SJCRH30 (cell line): ENCODE measurements around the gene MIA3. TPM values are rescaled to one million over a fixed set of nuclear protein-coding genes. Genes with fewer than 3 reads are reported as not detected.

Experiments
- DNase-seq, 2 experiments: peaks; one replicate each; pipeline ENCODE4 v3.0.0-alpha.2; 2015 to 2020
- H3K27ac ChIP-seq: fragments of 250-450 bp; sonication (Bioruptor Pico); 2 replicates; pipeline ENCODE4 v1.5.1; 2020; ENCODE audit warnings: mild to moderate bottlenecking, moderate library complexity
- H3K27me3 ChIP-seq: fragments of 250-450 bp; sonication (Bioruptor Pico); 2 replicates; pipeline ENCODE4 v1.5.1; 2020; ENCODE audit warnings: mild to moderate bottlenecking, moderate library complexity
- H3K36me3 ChIP-seq: fragments of 250-450 bp; sonication (Bioruptor Pico); 2 replicates; pipeline ENCODE4 v1.5.1; 2020; ENCODE audit warnings: mild to moderate bottlenecking, moderate library complexity
- H3K4me1 ChIP-seq: fragments of 250-450 bp; sonication (Bioruptor Pico); 2 replicates; pipeline ENCODE4 v1.5.1; 2020; ENCODE audit warnings: mild to moderate bottlenecking, moderate library complexity
- H3K4me3 ChIP-seq: fragments of 250-450 bp; sonication (Bioruptor Pico); 2 replicates; pipeline ENCODE4 v1.5.1; 2020; ENCODE audit warnings: mild to moderate bottlenecking, moderate library complexity
- H3K9me3 ChIP-seq: fragments of 250-450 bp; sonication (Bioruptor Pico); replicated peaks from 2 replicates; pipeline ENCODE4 v1.5.1; 2020; ENCODE audit warnings: mild to moderate bottlenecking, moderate library complexity
- total RNA-seq: library from RNA; depleted of rRNA; stranded (reverse); fragments of >200 nt; shearing (Covaris generic); gene quantifications from 2 replicates; pipeline ENCODE4 v1.2.3, GENCODE V29; 2014

MIA3 gene
- total RNA-seq, 1 experiment from 2014 or later = 70.9 TPM

DNA sequence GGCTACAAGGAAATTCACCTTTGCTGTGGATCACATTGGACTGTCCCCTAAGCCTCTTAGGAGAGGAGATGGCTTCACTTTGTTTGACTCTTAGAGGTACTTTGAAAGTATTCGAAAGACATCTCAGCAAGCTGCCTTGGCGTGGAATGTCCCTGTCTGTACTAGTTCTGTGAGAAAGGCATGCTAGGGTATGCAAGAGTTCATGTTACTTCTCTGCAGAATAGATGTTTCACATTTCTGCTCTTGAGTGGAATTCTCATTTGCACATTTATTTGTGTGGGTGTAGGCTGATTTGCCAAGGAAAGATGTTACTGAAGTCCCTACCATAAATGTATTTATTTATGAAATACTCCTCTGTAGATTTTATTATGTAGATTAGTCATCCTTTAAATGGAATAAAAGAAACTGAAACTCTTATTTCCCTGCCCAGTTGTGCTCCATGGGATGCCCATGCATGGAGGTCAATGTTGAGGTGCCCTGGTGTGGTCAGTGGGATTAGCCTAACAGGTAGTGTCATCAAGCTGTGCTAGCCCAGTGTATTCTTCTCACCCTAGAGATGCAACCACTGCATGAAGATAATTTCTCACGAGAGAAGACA lies 13.8 kb downstream of the MIA3 start:
- H3K36me3 ChIP-seq = peaks cover 50% of the 10 kb centered on the region
- H3K27ac ChIP-seq = no peak overlapping the region
- DNase-seq = no peak
- no peaks in the 10 kb centered on the region for H3K9me3 ChIP-seq
- no peak overlapping the region for H3K4me3 ChIP-seq
- H3K4me1 ChIP-seq = no peaks in the 10 kb centered on the region
- no peaks in the 10 kb centered on the region for H3K27me3 ChIP-seq

DNA sequence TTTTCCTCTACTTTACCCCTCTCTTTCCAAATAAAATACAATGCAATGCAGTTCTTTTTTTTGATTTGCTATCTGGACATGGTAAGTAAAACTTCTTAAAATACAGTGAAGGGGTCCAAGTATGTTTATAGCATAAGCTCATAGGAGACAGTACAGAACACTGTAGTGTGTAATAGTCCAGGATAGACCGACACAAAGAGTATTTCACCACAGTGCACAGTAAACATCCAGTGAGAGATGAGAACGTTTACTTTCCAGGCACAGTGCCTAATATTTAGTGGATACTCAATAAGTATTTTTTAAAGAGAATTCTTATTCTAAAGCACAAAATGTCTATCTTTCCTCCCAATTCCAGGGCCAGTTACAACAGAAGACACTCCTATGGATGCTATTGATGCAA lies 14.9 kb downstream of the MIA3 start:
- DNase-seq = no peak
- no peak overlapping the region for H3K4me3 ChIP-seq
- no peaks in the 10 kb centered on the region for H3K27me3 ChIP-seq
- no peaks in the 10 kb centered on the region for H3K9me3 ChIP-seq
- no peak overlapping the region for H3K27ac ChIP-seq
- H3K4me1 ChIP-seq = no peaks in the 10 kb centered on the region
- peaks cover 43% of the 10 kb centered on the region for H3K36me3 ChIP-seq

DNA sequence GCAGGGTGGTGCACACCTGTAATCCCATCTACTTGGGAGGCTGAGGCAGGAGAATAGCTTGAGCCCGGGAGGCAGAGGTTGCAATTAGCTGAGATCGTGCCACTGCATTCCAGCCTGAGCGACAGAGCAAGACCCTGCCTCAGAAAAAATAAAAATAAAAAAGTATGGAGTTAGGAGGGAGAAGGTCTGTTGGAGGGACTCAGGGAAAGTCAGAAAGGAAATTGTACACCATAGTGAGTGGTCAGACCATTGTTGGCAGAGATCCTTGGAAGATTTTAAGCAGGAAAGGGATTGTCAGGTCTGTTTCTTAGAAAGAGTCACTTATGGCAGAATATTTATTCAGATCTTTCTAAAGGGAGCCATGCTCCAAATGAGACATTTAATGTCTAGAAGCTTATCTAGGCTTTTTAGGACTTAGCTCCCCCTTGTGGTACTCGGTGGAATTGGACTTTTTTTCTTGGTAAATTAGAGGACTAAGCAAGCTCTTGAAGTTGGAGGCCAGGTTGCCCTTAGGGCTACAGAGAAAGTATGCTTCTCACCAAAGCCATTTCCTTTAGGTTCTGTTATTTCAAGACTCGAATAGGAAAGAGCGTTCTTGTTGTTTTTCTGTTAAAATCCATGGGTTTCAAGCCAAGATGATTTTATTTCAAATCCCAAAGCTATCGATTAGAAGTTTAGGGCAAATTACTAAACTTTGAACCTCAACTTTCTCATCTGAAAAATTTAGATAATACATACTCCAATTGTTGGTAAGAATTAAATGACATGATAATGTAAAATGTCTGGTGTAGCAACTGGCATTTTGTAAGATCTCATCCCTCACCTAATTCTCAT lies 16.5 kb downstream of the MIA3 start:
- Histone ChIP-seq H3K27me3 (no peaks in the 10 kb centered on the region), H3K9me3 (no peaks in the 10 kb centered on the region), H3K36me3 (peaks cover 45% of the 10 kb centered on the region), H3K4me3 (no peak overlapping the region), H3K27ac (no peak overlapping the region), H3K4me1 (no peaks in the 10 kb centered on the region)
- peak; percentile 74 to 97 for DNase-seq

DNA sequence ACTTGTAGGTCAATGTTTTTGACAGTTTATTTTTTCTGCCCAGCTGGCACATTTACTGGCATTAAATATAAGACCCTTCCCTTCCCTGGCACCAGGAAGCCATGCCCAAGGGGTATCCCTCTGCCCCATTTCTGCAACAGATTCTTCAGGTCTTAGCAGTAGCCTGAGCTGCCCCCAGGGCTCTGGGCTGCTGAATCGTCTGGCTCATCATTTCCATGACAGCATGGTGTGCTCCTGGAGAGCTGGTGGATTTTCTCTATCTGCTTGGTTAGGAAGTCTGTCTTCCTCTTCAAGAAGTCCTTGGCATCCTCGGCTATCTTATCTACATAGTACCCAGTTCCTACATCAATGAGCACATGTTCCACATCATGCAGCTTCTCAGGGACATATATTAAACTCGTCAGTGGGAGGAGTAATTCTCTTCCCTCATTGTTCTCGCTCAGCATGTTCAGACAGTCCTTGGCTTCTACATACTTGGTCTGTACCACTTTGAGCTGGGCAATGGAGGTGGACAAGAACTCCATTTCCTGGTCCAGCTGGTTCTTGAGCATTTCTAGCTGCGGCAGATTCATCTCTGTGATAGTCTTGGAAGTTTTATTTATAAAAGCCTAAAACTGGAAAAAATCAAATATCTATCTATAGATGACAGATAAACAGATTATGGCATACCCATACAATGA lies 23.5 kb downstream of the MIA3 start:
- Histone ChIP-seq H3K4me1 (no peaks in the 10 kb centered on the region; the same call in 1 of the 2 replicates), H3K27ac (no peak overlapping the region), H3K4me3 (no peak overlapping the region), H3K36me3 (peaks cover 26% of the 10 kb centered on the region), H3K27me3 (no peaks in the 10 kb centered on the region), H3K9me3 (no peaks in the 10 kb centered on the region)
- DNase-seq = no peak

DNA sequence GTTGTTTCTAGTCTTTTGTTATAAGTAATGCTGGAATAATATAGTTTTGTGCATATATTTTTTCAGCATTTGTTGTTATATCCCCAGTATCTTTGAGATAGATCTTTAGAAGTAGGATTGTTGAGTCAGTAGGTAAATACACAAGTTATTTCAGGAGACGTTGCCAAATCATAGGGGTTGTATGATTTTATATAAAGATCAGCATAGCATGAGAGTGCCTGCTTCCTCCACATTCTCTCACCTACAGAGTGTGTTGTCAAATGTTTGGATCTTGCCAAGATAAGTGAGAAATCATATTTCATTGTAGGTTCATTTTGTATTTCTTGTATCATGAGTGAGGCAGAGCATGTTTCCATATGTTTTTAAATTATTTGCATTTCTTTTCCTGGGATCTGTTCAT lies 24.6 kb downstream of the MIA3 start:
- DNase-seq = no peak
- no peak overlapping the region for H3K27ac ChIP-seq

DNA sequence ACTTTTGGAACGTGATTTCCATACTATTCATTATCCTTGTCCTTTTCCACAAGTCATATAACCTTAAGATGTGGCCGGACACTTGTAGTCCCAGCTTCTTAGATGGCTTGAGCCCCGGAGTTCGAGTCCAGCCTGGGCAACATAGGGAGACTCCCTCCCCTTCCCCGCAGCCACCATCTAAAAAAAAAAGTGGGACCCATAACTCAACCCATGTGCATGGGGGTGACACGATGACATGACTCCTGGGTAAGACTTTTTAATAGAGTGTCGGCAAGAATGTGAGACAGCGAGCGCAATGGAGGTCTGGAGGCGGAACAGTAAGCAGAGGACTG lies 25.7 kb downstream of the MIA3 start:
- no peak for DNase-seq
- no peaks in the 10 kb centered on the region; the same call in 1 of the 2 replicates for H3K4me1 ChIP-seq
- peak overlapping the region; percentile 79 for H3K27ac ChIP-seq
- H3K9me3 ChIP-seq = no peaks in the 10 kb centered on the region
- H3K36me3 ChIP-seq = peaks cover 31% of the 10 kb centered on the region
- no peaks in the 10 kb centered on the region for H3K27me3 ChIP-seq
- H3K4me3 ChIP-seq = peak overlapping the region; percentile 79

More for the DNA sequence above, 24.6 kb downstream of the MIA3 start:
- no peaks in the 10 kb centered on the region for H3K27me3 ChIP-seq
- no peaks in the 10 kb centered on the region; the same call in 1 of the 2 replicates for H3K4me1 ChIP-seq
- H3K36me3 ChIP-seq = peaks cover 30% of the 10 kb centered on the region
- H3K4me3 ChIP-seq = no peak overlapping the region
- H3K9me3 ChIP-seq = no peaks in the 10 kb centered on the region

DNA sequence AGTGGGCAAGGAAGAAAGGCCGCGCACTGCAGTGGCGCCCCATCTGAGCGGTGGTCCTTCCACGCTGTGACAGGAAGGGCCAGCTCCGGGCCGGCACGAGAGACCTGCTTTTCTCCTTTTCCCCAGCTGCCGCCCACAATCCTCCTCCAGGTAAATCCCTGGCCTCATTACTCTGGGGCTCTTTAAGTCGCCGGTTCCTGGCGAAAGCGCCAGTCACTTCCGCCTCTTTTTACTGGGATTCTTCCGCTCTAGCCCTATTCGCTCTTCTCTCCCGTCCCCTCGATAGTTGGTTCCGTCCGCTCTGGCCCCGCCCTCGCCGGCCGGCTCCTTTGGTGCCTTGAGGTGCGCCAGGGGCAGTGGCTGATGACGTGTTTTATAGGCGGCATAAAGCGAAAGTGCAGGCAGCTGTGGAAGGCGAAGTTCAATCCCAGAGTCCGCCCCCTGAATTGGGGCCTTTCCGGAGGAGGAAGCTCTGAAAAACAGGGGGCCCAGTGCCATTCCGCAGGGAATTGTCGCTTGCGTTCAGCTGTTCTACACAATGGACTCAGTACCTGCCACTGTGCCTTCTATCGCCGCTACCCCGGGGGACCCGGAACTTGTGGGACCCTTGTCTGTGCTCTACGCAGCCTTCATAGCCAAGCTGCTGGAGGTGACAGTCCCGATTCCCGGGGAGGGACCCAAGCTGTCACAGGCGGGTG lies 26.2 kb downstream of the MIA3 start:
- Histone ChIP-seq H3K9me3 (no peaks in the 10 kb centered on the region), H3K27me3 (no peaks in the 10 kb centered on the region), H3K4me1 (no peaks in the 10 kb centered on the region; the same call in 1 of the 2 replicates), H3K36me3 (peaks cover 30% of the 10 kb centered on the region), H3K27ac (peak overlapping the region; percentile 79), H3K4me3 (peak overlapping the region; percentile 79)
- peak; percentile 98 to 99 for DNase-seq

DNA sequence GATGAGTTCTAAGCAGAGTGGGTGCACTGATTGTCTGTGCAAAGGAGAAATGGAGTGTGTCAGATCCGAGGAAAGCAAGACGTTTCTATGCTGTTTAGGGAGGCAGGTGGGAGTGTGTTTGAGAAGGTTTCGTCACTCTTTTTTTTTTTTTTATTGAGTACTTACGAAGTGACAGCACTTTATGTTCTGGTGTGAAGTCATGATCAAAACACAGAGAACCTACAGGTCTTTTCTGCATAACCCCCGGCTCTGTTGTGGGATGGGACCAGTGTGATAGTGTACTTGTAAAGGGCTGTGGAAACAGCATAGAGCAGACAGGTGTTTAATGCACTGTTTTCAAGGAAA lies 26.7 kb downstream of the MIA3 start:
- peaks cover 26% of the 10 kb centered on the region for H3K36me3 ChIP-seq

DNA sequence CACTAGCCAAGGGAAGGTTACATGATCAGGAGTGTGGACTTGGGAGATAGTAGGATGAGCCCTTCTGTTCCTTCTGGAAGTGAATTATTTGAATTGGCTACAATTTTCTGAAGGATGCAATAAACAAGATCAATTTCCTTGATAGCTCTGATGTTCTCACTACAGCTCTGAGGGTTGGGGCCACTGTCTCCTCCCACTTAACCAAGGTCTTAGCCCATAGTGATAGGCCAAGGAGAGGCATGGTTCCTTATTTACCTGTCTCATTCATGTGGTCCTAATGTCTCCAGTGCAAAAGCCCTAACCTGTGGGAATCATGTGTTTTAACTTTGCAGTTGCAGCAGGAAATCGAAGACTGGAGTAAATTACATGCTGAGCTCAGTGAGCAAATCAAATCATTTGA lies 34.8 kb downstream of the MIA3 start:
- Histone ChIP-seq H3K9me3 (no peaks in the 10 kb centered on the region), H3K27ac (no peak overlapping the region), H3K36me3 (peaks cover 80% of the 10 kb centered on the region), H3K4me3 (no peak overlapping the region), H3K27me3 (no peaks in the 10 kb centered on the region), H3K4me1 (no peaks in the 10 kb centered on the region)
- no peak for DNase-seq

More for the DNA sequence above, 26.7 kb downstream of the MIA3 start:
- no peaks in the 10 kb centered on the region for H3K27me3 ChIP-seq
- no peak for DNase-seq
- no peaks in the 10 kb centered on the region; the same call in 1 of the 2 replicates for H3K4me1 ChIP-seq
- H3K9me3 ChIP-seq = no peaks in the 10 kb centered on the region
- peak overlapping the region; percentile 79 for H3K4me3 ChIP-seq
- H3K27ac ChIP-seq = peak overlapping the region; percentile 79

DNA sequence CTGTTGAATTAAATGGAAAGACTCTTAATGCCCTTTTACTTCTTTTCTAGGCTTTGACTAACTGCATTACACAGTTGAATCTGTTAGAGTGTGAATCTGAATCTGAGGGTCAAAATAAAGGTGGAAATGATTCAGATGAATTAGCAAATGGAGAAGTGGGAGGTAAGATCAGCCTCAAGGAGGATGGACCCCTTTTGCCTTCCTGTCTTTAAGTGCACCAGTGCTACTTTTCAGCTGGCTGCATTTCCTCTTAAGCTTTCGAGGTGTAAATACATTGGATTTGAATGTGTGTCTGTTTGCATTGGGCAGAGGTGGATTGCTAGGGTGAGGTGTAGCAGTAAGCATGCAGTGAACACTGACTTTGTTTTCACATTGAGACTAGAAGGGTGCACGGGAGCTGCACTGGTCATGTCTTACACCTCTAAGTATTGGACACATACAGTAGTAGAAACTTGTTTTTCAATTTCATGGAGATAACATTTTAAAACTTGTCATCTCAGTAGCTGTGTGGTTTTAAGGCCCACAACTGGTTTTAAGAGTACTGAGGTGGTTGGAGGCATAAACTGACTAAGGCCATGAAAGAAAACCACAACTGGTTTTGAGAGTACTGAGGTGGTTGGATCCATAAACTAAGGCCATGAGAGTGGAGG lies 35.4 kb downstream of the MIA3 start:
- peaks cover 83% of the 10 kb centered on the region for H3K36me3 ChIP-seq
- H3K27ac ChIP-seq = no peak overlapping the region
- H3K9me3 ChIP-seq = no peaks in the 10 kb centered on the region
- DNase-seq = no peak
- H3K27me3 ChIP-seq = no peaks in the 10 kb centered on the region
- H3K4me3 ChIP-seq = no peak overlapping the region
- no peaks in the 10 kb centered on the region for H3K4me1 ChIP-seq

DNA sequence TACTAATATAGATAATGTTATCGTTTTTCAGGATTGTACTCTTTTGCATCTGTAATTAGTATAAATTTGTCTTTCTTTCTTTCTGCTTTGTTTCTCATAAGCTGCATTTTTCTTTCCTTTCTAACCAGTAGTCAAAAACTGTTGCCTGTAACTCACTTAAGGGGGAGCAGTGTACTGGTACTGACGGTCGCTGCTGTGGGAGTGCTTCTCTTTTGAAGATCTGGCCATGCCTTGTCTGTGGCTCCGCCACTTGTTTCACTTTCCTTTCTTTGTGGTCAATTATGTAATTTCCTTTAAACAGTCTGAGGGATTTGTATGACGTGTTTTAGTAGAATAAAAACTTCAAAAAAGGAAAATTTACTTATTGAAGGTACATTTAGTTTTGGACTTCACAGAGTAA lies 37.0 kb downstream of the MIA3 start:
- H3K4me1 ChIP-seq = no peaks in the 10 kb centered on the region
- no peak for DNase-seq
- peaks cover 91% of the 10 kb centered on the region for H3K36me3 ChIP-seq
- no peak overlapping the region for H3K27ac ChIP-seq
- H3K4me3 ChIP-seq = no peak overlapping the region
- H3K9me3 ChIP-seq = no peaks in the 10 kb centered on the region
- no peaks in the 10 kb centered on the region for H3K27me3 ChIP-seq

DNA sequence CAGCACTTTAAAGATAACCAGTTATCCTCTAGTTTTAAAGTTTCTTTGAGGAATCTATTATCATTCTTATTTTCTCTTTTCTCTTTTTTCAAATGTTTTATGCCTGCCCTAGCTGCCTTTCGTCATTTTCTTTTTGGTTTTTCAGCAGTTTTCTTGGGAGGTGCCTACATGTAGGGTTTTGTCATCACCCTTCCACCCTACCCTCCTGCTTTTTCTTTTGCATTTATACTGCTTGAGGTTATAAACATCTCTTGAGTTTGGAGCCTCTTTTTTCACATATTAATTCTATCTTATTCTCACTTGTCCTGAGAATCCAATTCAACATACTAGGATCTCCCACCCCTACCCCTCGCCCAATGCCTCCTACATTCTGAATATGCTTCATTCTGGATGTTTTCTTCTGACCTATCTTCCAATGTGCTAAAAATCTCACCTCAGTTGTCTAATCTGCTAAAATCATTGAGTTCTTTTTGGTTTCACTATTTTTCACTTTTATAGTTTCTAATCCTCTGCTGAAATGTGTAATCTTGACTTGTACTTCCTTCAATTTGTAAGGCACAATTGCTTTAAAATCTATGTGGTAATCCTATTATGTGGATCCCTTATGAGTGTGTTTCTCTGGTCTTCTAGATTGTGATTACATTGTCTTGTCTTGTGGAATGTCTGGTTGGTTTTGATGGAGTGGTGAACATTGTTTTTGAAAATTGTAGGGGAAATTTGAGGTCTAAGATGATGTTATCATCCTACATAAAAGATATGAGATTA lies 38.7 kb downstream of the MIA3 start:
- Histone ChIP-seq H3K4me3 (no peak overlapping the region), H3K9me3 (no peaks in the 10 kb centered on the region), H3K4me1 (no peaks in the 10 kb centered on the region), H3K27ac (no peak overlapping the region), H3K27me3 (no peaks in the 10 kb centered on the region), H3K36me3 (peaks cover 94% of the 10 kb centered on the region)
- DNase-seq = no peak

DNA sequence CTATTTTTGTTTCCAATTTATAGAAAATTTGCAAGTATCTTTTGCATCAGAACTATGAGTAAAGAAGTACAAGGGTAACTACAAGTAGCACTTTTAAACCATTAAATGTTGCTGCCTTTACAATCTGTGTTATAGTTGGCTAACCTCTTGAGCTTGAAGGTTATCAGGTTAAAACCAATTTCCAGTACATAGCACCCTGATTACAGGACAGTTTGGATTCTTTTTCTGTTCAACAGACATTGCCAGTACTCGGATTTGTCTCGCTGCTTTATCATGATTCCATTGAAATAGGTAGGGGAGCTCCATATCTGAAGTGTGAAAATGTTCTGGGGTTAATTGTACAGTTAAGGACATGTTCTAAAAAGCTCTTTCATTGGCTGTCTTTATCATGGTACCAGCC lies 40.0 kb downstream of the MIA3 start:
- no peak for DNase-seq
- H3K4me1 ChIP-seq = no peaks in the 10 kb centered on the region
- no peaks in the 10 kb centered on the region for H3K27me3 ChIP-seq
- no peak overlapping the region for H3K4me3 ChIP-seq
- H3K36me3 ChIP-seq = peaks cover 95% of the 10 kb centered on the region
- no peak overlapping the region for H3K27ac ChIP-seq
- H3K9me3 ChIP-seq = no peaks in the 10 kb centered on the region

DNA sequence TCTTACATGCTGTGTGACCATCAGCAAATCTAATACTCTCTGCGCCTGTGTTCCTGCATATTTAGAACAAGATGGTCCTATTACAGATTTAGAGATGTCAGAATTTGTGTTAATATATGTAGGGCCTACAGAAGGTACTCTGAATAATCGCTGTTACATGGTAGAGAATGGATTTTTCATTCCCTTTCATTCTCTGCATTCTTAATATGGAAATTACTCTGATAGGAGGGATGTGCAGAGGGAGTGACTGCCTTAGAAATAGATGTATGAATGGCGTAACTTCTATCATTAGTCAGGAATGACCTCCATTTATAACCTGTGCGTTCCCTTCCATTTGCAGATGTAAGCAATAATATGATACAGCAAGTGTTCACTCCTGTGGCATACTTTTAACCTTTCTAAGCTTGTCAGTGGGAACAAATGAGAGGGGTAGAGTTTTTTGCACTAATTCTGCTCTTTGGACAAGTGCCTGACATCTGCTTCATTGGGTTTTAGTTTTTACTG lies 45.6 kb downstream of the MIA3 start:
- H3K36me3 ChIP-seq = peaks cover 89% of the 10 kb centered on the region

More for the DNA sequence above, 45.6 kb downstream of the MIA3 start:
- Histone ChIP-seq H3K27me3 (no peaks in the 10 kb centered on the region), H3K27ac (no peak overlapping the region), H3K4me3 (no peak overlapping the region), H3K9me3 (no peaks in the 10 kb centered on the region), H3K4me1 (no peaks in the 10 kb centered on the region)
- DNase-seq = no peak
